ENCODE data around the gene FREY1.
A peak's percentile ranks its signal among the peaks of the same experiment; 100 is the strongest.

The FREY1 gene

DNA sequence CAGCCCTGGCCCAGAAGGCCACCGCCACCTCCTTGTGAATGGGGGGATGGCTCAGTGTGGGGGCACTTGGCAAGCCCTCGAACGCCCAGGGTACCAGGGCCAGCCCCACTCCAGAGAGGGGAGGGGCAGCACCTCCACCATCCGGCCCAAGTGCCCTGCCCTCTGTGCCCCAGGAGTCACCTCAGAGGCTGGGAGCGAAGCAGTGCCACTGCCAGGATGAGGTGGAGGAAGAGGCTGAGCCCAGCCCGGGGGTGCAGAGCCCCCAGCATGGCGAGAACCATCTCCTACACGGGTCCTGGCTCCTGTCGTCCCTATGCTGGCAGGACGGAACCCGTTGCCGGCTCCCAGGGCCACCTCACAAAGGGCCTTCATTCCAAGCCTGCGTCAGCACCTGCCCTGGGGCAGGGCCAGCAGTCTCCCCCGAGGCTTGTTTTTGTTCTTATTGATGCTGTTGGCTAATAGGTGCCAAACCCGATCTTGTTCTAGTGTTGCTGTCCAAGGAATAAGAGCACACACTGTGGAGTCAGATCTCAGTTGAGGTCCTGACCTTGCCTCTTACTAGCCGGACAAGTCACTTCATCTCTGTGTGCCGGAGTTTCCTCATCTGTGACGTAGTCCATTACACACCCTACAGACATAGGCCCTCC, at the start of gene FREY1:
FREY1 (minus strand) TSS at position 307 of the 647 bp plus-strand sequence; CDS start at position 281, 26 bp downstream.
- no peak for DNase-seq (ENCODE audit: low read depth)

DNA sequence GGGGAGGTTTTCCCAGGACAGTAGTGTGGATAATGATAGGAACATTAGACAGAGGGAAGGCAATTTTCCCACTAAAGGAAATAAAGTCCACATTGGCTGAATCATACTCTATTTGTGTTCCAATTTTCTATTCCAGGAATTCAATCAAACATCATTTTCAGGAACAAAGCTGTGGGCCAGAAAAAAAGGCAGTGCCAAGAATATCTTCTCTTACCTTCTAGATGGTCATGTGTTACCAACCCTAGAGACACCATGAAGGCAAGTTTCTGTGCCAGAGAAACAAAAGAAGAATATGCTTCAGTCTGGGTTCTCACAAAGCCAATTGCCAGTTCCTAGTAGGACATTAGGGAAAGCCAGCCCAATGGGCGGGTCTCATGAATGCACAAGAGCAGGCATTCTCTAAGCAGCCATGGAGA, 42.9 kb upstream of the FREY1 start:
- no peak for DNase-seq (ENCODE audit: low read depth)

DNA sequence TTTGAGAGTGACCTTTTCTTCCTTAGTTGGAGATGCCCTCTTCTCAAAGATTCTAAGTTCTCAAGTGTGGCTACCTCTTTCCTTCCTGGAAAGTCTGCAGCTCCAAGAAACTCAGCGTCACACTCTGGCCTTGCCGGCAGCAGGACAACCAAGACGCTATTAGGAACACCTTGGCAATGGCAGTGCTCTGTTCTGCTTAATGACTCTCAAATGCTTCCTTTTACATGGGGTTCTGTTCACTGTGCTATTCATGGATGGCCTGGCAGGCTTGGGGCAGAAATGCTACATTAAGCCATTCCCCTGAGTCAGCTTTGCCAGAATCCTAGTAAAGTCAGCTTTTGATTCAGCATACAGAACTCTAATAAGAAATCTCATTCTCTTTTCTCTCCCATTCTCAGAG, 41.3 kb upstream of the FREY1 start:
- no peak for DNase-seq (ENCODE audit: low read depth)

DNA sequence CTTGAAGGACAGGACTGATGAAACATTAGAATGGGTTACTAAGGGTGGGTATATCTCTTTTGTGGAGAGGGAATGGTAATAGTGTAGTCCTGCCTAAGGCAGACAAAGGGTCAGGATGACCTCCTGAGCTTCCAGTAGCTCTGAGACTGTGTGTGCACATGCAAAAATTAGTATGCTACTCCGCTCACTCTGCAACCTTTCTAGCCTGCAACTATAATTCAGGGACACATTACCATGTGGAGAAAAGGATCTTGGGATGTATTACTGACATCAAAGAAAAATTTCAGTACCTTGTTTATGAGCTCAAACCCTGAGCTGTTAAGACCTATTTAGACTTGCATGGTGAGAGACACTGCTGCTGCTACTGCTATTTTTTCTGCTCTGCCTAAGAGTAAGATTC, 40.8 kb upstream of the FREY1 start:
- no peak for DNase-seq (ENCODE audit: low read depth)

- no peak for DNase-seq (ENCODE audit: low read depth)
Observed at GRCh38 chr11:45945397-45945999, 38.4 kb upstream of the FREY1 start.

GRCh38 chr11:45942381-45942780, 35.3 kb upstream of the FREY1 start:
- DNase-seq (ENCODE audit: low read depth) = no peak

DNA sequence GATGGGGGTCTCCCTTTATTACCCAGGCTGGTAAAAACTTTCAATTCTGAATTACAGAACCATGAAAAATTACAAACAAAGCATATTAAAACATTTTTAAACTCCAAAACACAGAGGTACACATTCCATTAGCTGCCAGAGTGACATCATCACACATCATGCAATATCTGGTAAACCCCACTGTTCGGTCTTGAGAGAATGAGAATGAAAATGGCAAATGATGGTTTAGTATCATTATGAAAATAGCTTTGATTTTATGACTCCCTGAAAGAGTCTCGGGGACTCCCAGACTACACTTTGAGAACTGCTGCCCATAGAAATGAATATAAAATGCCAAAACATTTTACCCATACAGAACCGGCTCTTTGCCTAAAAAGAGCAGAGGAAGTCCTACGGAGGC, 34.2 kb upstream of the FREY1 start:
- no peak for DNase-seq (ENCODE audit: low read depth)

GRCh38 chr11:45939836-45940235, 32.8 kb upstream of the FREY1 start:
- peak; percentile 65 for DNase-seq (ENCODE audit: low read depth)

GRCh38 chr11:45937916-45938315, 30.8 kb upstream of the FREY1 start:
- no peak for DNase-seq (ENCODE audit: low read depth)

DNA sequence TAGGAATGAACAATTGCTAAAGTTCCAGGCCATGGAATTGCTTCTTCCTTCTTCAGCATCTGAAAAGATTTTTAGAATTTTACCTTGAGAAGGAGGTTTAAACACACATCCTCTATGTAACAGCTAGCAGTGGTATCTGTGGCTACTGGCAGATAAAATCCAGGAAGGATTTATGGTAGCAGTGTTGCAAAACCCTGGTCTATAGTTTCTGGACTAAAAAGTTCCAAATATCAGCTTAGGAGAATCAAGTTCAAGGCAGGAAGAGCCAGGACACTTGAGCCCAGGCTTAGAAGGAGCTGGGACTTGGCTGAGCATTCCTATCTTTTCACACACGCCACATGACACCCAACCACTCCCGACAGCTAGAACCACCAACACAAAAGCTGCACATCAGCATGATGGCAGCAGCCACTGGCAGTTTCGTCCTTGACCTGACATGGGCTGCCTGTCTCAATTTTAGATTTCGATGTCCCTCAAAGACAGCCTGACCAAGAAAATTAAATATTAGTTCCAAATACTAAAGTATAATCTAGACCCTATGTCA, 29.5 kb upstream of the FREY1 start:
- DNase-seq (ENCODE audit: low read depth) = no peak

DNA sequence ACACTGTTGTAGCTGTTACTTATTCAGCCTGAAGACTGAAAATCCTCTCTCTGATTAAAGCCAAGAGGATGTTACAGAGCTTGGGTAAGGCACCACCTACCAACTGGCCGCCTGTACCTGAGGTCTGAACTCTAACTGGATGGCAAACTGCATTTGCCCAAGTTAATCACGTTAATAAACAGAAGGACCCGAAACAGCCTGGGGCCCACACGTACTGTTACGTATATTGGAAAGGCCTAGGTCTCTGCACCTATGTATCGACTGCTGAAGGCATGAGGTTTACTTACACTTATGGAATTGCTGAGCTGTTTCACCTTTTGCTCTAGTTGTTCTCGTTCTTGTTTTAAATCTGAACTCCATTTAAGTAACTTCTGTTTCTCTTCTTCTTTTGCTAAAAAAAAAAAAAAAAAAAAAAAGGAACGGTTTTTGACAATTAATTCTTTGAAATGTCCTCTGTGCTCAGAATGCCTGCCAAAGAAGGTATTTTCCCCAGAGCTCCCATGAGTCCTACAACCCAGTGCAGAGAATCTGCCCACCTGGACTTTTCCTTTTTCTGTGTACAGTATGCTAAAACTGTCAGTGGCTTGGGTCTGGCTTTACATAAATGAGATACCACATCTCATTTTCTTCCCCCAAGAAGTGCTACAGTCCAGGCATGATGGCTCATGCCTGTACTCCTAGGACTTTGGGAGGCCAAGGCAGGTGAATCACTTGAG, 28.4 kb upstream of the FREY1 start:
- DNase-seq (ENCODE audit: low read depth) = no peak

DNA sequence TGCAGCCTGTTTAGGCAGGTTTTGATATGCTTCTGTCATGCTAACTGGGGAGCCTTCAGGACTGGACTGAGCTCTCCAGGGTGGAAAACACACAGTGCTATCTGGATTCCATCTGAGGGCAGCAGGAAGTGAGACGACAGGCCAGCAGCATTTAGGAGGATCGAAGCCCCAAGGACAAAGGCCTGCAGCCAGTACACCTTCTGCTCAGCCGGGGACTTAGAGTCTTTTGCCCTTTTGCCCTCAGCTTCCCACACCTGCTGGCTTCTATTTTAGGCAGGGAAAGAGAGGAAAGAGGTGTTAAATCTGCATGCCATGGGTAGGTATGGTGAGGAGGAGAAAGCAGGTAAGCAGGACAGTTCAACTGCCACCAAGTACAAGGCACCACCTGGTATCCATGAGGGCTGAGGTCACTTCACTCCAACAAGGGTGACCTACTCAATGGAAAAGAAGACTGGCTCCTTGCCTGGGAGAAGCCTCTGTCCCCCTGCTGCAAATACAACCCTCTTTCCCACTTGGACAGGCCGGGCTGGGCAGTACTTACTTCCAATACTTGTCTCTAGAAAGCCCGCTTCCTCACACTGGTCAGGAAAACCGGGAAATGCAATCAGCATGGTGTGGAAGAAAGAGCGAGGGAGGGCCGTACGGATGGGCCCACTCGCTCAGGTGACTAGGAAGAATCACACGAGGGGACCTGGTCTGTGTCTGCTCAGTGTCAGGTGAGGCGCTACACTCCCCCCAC, 27.7 kb upstream of the FREY1 start:
- DNase-seq (ENCODE audit: low read depth) = no peak

- no peak for DNase-seq (ENCODE audit: low read depth)
Observed at GRCh38 chr11:45933846-45934579, 26.9 kb upstream of the FREY1 start.

GRCh38 chr11:45933131-45933831, 26.2 kb upstream of the FREY1 start:
- DNase-seq (ENCODE audit: low read depth) = peak; percentile 14

DNA sequence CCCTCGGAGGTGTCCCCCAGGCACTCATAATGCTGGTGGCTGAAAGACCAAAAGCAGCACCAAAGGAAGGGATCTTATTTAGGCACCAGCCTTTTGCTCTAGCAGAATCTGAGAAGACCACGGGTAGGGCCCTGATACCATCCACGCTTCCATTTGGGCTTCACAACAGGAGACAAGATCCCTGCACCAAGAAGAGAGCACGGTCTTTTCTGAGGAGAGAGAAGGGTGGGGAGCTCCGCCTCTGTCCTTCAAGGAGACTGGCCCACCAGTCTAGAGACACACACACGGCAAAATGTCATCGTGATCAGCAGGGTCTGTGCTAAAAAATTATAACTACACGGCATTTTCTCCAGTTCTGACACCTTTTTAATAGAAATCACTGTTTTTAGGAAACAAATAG, 25.1 kb upstream of the FREY1 start:
- DNase-seq (ENCODE audit: low read depth) = no peak

DNA sequence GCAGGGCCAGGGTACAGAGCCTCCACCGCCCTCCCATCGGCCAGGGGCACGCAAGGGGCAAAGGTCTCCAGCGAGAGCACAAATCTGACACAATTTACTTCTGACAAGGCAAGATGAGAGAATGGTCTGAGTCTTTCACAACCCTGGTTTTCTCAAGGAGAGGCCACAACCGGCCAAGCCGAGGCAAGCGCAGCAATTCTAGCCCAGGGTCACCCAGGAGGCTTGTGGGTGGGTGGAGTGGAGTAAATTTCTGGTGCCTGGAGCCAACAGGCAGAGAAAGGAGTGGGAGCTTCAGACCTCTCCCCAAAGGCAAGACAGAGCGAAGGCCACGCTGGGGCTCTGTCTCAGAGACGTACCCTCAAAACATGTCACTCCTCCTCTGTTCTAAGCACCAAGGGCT, 24.7 kb upstream of the FREY1 start:
- no peak for DNase-seq (ENCODE audit: low read depth)

DNA sequence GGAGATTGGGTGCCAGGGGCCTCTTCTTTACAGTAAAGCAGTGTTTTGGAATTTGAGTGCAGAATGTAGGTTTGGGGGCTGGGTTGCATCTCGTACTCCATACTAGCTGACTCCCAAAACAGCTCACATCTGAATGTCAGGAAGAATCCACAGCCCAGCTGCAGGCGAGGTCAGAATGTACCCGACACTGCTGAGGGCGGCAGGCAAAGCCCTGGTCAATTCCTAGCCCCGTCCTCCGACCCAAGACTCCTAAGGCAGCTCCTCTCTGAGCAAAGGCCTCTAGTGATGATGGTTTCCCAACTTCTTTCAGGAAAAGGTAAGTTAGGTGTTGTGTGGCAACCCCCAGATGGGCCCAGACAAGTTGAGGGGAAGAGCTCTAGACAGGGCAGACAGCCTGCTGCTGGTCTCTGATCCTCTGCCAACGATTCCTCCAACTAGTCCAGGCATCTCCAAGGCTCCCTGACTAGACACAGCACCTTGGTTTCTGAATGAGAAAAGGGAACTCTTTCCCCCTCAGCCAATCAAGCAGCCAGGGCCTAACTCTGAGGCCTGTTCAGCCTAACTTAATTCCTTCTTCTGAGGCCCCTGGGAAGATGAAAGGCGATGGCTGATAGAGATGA, 24.0 kb upstream of the FREY1 start:
- DNase-seq (ENCODE audit: low read depth) = no peak

GRCh38 chr11:45930031-45930794, 23.1 kb upstream of the FREY1 start:
- DNase-seq (ENCODE audit: low read depth) = no peak

DNA sequence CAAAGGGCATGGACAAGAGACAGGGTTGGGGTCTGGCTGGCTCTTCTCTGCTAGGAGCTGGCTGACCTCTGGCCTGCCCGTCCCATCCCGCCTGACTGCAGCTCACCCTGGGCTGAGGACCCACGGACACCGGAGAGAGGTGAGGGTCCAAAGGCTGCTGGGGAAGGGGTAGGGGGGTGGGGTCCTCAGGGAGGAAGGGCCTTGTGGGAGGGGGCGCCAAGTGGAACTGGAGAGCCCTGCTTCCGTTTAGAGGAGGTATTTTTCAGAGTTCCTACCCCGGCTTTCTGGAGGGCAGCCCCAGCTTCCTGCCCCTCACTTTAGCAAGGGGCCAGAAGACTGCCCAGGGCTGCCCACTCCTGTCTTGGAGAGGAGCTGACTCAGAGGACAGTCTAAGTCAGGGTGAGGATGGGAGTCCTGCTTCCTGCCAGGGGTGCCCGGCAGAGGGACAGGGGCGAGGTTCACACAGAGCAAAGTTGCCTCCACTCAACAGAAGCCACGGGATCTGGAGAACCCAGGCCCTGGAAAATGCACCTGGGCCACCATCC, 22.5 kb upstream of the FREY1 start:
- DNase-seq (ENCODE audit: low read depth) = no peak

All from iris pigment epithelial cell (primary cell).